Measurements from ENCODE around the gene TLR6. TPM values are rescaled to one million over a fixed set of nuclear protein-coding genes. Genes with fewer than 3 reads are reported as not detected.

Gene TLR6
- total and polyA plus RNA-seq, 2 donors (not counting 1 experiment from before 2014, with no cell fraction given): 10.0 to 60.6 TPM

DNA sequence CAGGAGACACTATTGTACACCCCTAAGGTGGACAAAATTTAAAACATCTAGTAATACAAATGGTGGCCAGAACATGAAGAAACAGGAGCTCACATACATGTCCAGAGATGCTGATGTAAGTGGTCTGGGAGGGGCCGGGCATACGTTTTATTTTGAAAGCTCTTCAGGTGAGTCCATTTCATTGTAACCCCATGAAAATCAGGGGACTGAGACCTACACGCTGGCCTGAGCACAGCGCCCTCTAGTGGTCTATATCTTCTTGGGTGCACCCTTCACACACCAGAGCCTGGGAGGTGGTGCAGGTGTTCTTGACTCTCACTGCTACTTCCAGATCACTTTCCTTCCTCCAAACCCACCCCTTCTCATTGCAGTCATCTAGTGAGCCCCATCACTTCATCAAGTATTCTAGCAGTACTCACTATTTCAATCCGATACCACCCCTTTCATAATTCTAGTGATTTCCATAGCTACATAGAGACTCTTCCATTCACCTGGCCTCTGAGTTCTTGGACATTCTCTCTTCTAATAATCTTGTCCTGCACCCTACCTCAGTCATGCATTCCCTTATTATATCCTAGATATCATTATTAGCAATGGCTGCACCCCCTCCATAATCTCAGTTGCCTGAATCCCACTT lies 4.3 kb upstream of the TLR6 start:
- 27% methylated on average over 5 of the region's 5 CpGs for WGBS (ENCODE audit: insufficient coverage)
- POLR2A ChIA-PET: interaction anchor here (0.6 to 1.6 kb wide), 2 partner anchors 91 to 100 kb away, joined by 4 to 6 read pairs; no protein-coding TSS in a partner anchor
- no peak overlapping the region for H3K4me3 Mint-ChIP-seq
- H3K4me1 Mint-ChIP-seq: peaks cover 44% of the 10 kb centered on the region
- Histone ChIP-seq H3K9ac (ENCODE audit: low read length) (no peak overlapping the region), H3K27me3 (replicated peaks in 1 of 4; ENCODE audit: control extremely low read depth in 1 of 4, control insufficient read depth in 3 of 4, insufficient read depth in 4 of 4, low read length in 3 of 4) (no peaks in the 10 kb centered on the region), H3K9me3 (ENCODE audit: control extremely low read depth in 1 of 3, control insufficient read depth in 2 of 3, insufficient read depth in 1 of 3, low read length in 2 of 3) (no peaks in the 10 kb centered on the region), H3K36me3 (replicated peaks in 1 of 2; ENCODE audit: control extremely low read depth in 1 of 2, control insufficient read depth in 1 of 2, extremely low read depth in 1 of 2, insufficient read depth in 2 of 2, low read length in 1 of 2) (no peaks in the 10 kb centered on the region), H3K79me2 (ENCODE audit: control insufficient read depth, insufficient read depth, low read length) (peaks cover 5% of the 10 kb centered on the region), H2AFZ (ENCODE audit: insufficient read depth, low read depth, low read length, poor library complexity, severe bottlenecking) (no peak overlapping the region), H3K4me1 (ENCODE audit: control insufficient read depth in 2 of 2, insufficient read depth in 2 of 2, low read length in 2 of 2) (peaks cover 33 to 34% of the 10 kb centered on the region in 2 donors), H4K20me1 (ENCODE audit: control insufficient read depth, insufficient read depth, low read length, poor library complexity, severe bottlenecking) (no peaks in the 10 kb centered on the region), H3K27ac (ENCODE audit: low read length in 2 of 2) (no peak overlapping the region), H3K4me3 (ENCODE audit: control extremely low read depth in 1 of 5, extremely low read depth in 1 of 5, insufficient read depth in 1 of 5, low read depth in 2 of 5, low read length in 4 of 5) (no peak overlapping the region), H3K4me2 (replicated peaks; ENCODE audit: low read depth, low read length, poor library complexity, severe bottlenecking) (no peak overlapping the region)
- H3K27ac Mint-ChIP-seq: peak overlapping the region; percentile 62
- H3K9me3 Mint-ChIP-seq (ENCODE audit: insufficient read depth): no peaks in the 10 kb centered on the region
- no peaks in the 10 kb centered on the region for H3K27me3 Mint-ChIP-seq
- TF ChIP-seq, protein P1, sequence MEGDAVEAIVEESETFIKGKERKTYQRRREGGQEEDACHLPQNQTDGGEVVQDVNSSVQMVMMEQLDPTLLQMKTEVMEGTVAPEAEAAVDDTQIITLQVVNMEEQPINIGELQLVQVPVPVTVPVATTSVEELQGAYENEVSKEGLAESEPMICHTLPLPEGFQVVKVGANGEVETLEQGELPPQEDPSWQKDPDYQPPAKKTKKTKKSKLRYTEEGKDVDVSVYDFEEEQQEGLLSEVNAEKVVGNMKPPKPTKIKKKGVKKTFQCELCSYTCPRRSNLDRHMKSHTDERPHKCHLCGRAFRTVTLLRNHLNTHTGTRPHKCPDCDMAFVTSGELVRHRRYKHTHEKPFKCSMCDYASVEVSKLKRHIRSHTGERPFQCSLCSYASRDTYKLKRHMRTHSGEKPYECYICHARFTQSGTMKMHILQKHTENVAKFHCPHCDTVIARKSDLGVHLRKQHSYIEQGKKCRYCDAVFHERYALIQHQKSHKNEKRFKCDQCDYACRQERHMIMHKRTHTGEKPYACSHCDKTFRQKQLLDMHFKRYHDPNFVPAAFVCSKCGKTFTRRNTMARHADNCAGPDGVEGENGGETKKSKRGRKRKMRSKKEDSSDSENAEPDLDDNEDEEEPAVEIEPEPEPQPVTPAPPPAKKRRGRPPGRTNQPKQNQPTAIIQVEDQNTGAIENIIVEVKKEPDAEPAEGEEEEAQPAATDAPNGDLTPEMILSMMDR (IDR thresholded peaks at IDR 0.05): peak; percentile 83
- TF ChIP-seq EZH2 (IDR thresholded peaks at IDR 0.05; ENCODE audit: borderline replicate concordance, insufficient read depth, low read depth, low read length, poor library complexity, severe bottlenecking): no peak
- CTCF ChIA-PET: interaction anchor here (0.6 to 5.0 kb wide), 47 partner anchors 9 to 792 kb away, joined by 3 to 170 read pairs (median 4); partner anchors contain the start of genes TLR1 and TLR10
- ATAC-seq (ENCODE audit: low read depth) (peak; percentile 36), DNase-seq (peak; percentile 81)
- intact Hi-C loops (cut with micrococcal nuclease): loop anchor here (1.0 kb wide), 1 partner anchor 102 kb away; no protein-coding TSS in a partner anchor

DNA sequence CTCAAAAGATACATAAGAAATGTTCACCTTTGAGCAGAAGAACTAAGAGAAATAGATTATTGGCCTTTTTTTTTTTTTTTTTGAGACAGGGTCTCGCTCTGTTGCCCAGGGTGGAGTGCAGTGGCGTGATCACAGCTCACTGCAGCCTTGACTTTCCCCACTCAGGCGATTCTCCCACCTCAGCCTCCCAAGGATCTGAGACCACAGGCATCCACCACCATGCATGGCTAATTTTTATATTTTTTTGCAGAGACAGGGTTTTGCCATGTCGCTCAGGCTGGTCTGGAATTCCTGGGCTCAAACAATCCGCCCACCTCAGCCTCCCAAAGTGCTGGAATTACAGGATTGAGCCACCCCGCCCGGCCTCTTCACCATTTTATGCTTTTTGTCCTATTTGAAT lies 2.9 kb upstream of the TLR6 start:
- Histone ChIP-seq H3K27ac (ENCODE audit: low read length in 2 of 2) (no peak overlapping the region), H3K4me2 (replicated peaks; ENCODE audit: low read depth, low read length, poor library complexity, severe bottlenecking) (no peak overlapping the region), H3K4me1 (ENCODE audit: control insufficient read depth in 2 of 2, insufficient read depth in 2 of 2, low read length in 2 of 2) (peaks cover 36 to 41% of the 10 kb centered on the region in 2 donors), H3K9ac (ENCODE audit: low read length) (no peak overlapping the region), H4K20me1 (ENCODE audit: control insufficient read depth, insufficient read depth, low read length, poor library complexity, severe bottlenecking) (no peaks in the 10 kb centered on the region), H3K79me2 (ENCODE audit: control insufficient read depth, insufficient read depth, low read length) (peaks cover 18% of the 10 kb centered on the region), H2AFZ (ENCODE audit: insufficient read depth, low read depth, low read length, poor library complexity, severe bottlenecking) (no peak overlapping the region), H3K9me3 (ENCODE audit: control extremely low read depth in 1 of 3, control insufficient read depth in 2 of 3, insufficient read depth in 1 of 3, low read length in 2 of 3) (no peaks in the 10 kb centered on the region), H3K27me3 (replicated peaks in 1 of 4; ENCODE audit: control extremely low read depth in 1 of 4, control insufficient read depth in 3 of 4, insufficient read depth in 4 of 4, low read length in 3 of 4) (no peaks in the 10 kb centered on the region), H3K36me3 (replicated peaks in 1 of 2; ENCODE audit: control extremely low read depth in 1 of 2, control insufficient read depth in 1 of 2, extremely low read depth in 1 of 2, insufficient read depth in 2 of 2, low read length in 1 of 2) (no peaks in the 10 kb centered on the region), H3K4me3 (ENCODE audit: control extremely low read depth in 1 of 5, extremely low read depth in 1 of 5, insufficient read depth in 1 of 5, low read depth in 2 of 5, low read length in 4 of 5) (no peak overlapping the region)
- H3K27me3 Mint-ChIP-seq: no peaks in the 10 kb centered on the region
- TF ChIP-seq EZH2 (IDR thresholded peaks at IDR 0.05; ENCODE audit: borderline replicate concordance, insufficient read depth, low read depth, low read length, poor library complexity, severe bottlenecking): no peak
- TF ChIP-seq, protein P1 (IDR thresholded peaks at IDR 0.05): no peak
- H3K27ac Mint-ChIP-seq: no peak overlapping the region
- H3K4me3 Mint-ChIP-seq: no peak overlapping the region
- ATAC-seq (ENCODE audit: low read depth): no peak
- ChIA-PET CTCF (interaction anchor here (0.7 to 5.0 kb wide), 10 partner anchors 11 to 99 kb away, joined by 3 to 170 read pairs (median 13); partner anchors contain the start of genes TLR1 and TLR10), POLR2A (interaction anchor here (0.7 to 1.6 kb wide), 2 partner anchors 98 to 494 kb away, joined by 4 to 6 read pairs; no protein-coding TSS in a partner anchor)
- H3K4me1 Mint-ChIP-seq: peaks cover 46% of the 10 kb centered on the region
- intact Hi-C loops (cut with micrococcal nuclease): loop anchor here (5.0 to 10.0 kb wide), 4 partner anchors 192 to 885 kb away; no protein-coding TSS in a partner anchor
- H3K9me3 Mint-ChIP-seq (ENCODE audit: insufficient read depth): no peaks in the 10 kb centered on the region
- WGBS (ENCODE audit: insufficient coverage): 57% methylated on average over 2 of the region's 7 CpGs
- DNase-seq: no peak
